SU-DHL-6 (cell line): Measurements from ENCODE around the gene RAD51B.

ENCODE experiments used
- CTCF ChIP-seq: fragments of 200-600 bp; sonication (generic); IDR thresholded peaks from one replicate; pipeline ENCODE4 v1.5.1; 2017; ENCODE audit warnings: antibody characterized with exemption, mild to moderate bottlenecking, low read length, moderate library complexity; ENCODE audit not compliant: insufficient read depth, poor library complexity, severe bottlenecking
- EZH2phosphoT487 ChIP-seq: fragments of 200-600 bp; sonication (generic), shearing (Covaris generic); conservative IDR thresholded peaks from 2 replicates; pipeline ENCODE4 v1.6.1; 2018; ENCODE audit warnings: mild to moderate bottlenecking, antibody characterized with exemption, low read length, moderate library complexity, mixed read lengths

- TF ChIP-seq CTCF (no peak), EZH2phosphoT487 (no peak)
Observed at GRCh38 chr14:68372368-68372767, 552.8 kb downstream of the RAD51B start.
